HG03045 (cell line): ENCODE results near the gene CEP250.
"Not testable (repeated sequence)": the region's sequence is repeated elsewhere in the genome, so short reads cannot be mapped to it uniquely, and the experiment has no call there.

Experiments
- ATAC-seq: cut with Tn5 transposase; IDR thresholded peaks from one replicate; pipeline ENCODE4 v1.9.1; 2021; ENCODE audit warnings: mild to moderate bottlenecking, moderate library complexity; ENCODE audit not compliant: unreplicated experiment

Gene CEP250

GRCh38 chr20:35523298-35523888, 68.0 kb downstream of the CEP250 start:
- no peak for ATAC-seq

- ATAC-seq, result no peak
These were observed 70.2 kb downstream of the CEP250 start for GRCh38 chr20:35525639-35526038.

GRCh38 chr20:35527122-35527769, 71.8 kb downstream of the CEP250 start:
- ATAC-seq, result no peak

GRCh38 chr20:35529552-35529951, 74.2 kb downstream of the CEP250 start, which contains the start of gene C20orf173:
Gene C20orf173, minus strand, starts transcription at chr20:35529652. Its CDS starts 279 bp downstream, at chr20:35529373.
- no peak for ATAC-seq

GRCh38 chr20:35539756-35540212, 84.4 kb downstream of the CEP250 start:
- peak; percentile 45 for ATAC-seq

GRCh38 chr20:35541118-35541782, 85.9 kb downstream of the CEP250 start:
- ATAC-seq, result no peak

GRCh38 chr20:35541783-35542662, 86.6 kb downstream of the CEP250 start, which contains the start of gene ERGIC3:
Gene ERGIC3, plus strand, starts transcription at chr20:35542078. Its CDS starts 20 bp downstream, at chr20:35542098.
- ATAC-seq, result peak; percentile 81

- ATAC-seq, result no peak
These were observed 87.6 kb downstream of the CEP250 start for GRCh38 chr20:35542990-35543389.

- no peak for ATAC-seq
These were observed 89.0 kb downstream of the CEP250 start for GRCh38 chr20:35544436-35544835.

GRCh38 chr20:35544941-35545340, 89.5 kb downstream of the CEP250 start:
- not testable (repeated sequence) for ATAC-seq

GRCh38 chr20:35546127-35546526, 90.7 kb downstream of the CEP250 start:
- no peak for ATAC-seq

- ATAC-seq, result no peak
These were observed 91.9 kb downstream of the CEP250 start for GRCh38 chr20:35547329-35547728.

GRCh38 chr20:35551503-35551902, 96.1 kb downstream of the CEP250 start:
- no peak for ATAC-seq

GRCh38 chr20:35552914-35553313, 97.5 kb downstream of the CEP250 start:
- ATAC-seq, result no peak

- ATAC-seq, result not testable (repeated sequence)
These were observed 100.1 kb downstream of the CEP250 start for GRCh38 chr20:35555461-35555860.

- ATAC-seq, result no peak
These were observed 100.7 kb downstream of the CEP250 start for GRCh38 chr20:35555951-35556645.

- no peak for ATAC-seq
These were observed 101.5 kb downstream of the CEP250 start for GRCh38 chr20:35556871-35557270.

- ATAC-seq, result no peak
These were observed 103.1 kb downstream of the CEP250 start for GRCh38 chr20:35558451-35558850.

- ATAC-seq, result no peak
These were observed 103.8 kb downstream of the CEP250 start for GRCh38 chr20:35559042-35559693.

GRCh38 chr20:35560105-35560511, 104.7 kb downstream of the CEP250 start:
- ATAC-seq, result no peak
